Measurements from ENCODE around the gene DSTN.

DNA sequence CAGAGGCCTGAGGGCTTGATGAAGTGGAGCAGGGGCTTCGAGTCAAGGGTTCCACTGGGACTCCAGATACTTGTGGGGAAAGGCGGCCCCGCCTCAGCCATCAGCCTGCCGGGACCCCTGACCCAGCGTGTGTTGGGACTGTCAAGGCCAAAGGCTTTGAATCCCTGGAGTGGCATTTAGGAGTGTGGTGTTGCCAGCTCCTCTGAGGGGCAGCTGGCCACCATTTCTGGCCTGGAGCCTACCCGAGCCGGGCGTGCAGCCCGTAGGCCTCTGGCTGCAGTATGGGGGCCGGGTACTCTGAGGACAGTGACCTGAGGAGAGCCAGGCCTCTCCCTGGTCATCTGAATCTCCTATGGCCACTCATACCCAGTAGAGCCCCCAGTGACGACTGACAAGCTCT, 72.1 kb downstream of the DSTN start:
- TF ChIP-seq, protein P1, sequence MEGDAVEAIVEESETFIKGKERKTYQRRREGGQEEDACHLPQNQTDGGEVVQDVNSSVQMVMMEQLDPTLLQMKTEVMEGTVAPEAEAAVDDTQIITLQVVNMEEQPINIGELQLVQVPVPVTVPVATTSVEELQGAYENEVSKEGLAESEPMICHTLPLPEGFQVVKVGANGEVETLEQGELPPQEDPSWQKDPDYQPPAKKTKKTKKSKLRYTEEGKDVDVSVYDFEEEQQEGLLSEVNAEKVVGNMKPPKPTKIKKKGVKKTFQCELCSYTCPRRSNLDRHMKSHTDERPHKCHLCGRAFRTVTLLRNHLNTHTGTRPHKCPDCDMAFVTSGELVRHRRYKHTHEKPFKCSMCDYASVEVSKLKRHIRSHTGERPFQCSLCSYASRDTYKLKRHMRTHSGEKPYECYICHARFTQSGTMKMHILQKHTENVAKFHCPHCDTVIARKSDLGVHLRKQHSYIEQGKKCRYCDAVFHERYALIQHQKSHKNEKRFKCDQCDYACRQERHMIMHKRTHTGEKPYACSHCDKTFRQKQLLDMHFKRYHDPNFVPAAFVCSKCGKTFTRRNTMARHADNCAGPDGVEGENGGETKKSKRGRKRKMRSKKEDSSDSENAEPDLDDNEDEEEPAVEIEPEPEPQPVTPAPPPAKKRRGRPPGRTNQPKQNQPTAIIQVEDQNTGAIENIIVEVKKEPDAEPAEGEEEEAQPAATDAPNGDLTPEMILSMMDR (IDR thresholded peaks at IDR 0.05 in 4 of 5, conservative IDR thresholded peaks at IDR 0.05 in 1 of 5), result no peak
- no peak for TF ChIP-seq POLR2A (IDR thresholded peaks at IDR 0.05)
